CD14-positive monocyte (primary cell): ENCODE results near the gene B3GNT2. TPM values are rescaled to one million over a fixed set of nuclear protein-coding genes. Genes with fewer than 3 reads are reported as not detected.

Experiments
- DNase-seq, 3 donors: peaks; one replicate each; pipeline ENCODE4 v3.0.0-alpha.2; 2011 to 2022
- H2AFZ ChIP-seq: 2 replicates; pipeline ENCODE4 v1.6.0; 2012; ENCODE audit warnings: mild to moderate bottlenecking, low read depth, low read length, inconsistent platforms; ENCODE audit not compliant: insufficient read depth, poor library complexity, severe bottlenecking
- H3K27ac ChIP-seq, 2 donors: 1 replicate in 1 of 2; 2 replicates in 1 of 2; pipeline ENCODE4 v1.5.1; 2012 to 2013; ENCODE audit warnings: low read length in 2 of 2, control low read depth in 1 of 2, inconsistent platforms in 1 of 2, low read depth in 1 of 2, mild to moderate bottlenecking in 1 of 2
- H3K27me3 ChIP-seq, 2 donors: one replicate each; pipeline versions ENCODE4 v1.6.0 to v1.6.1; 2011 to 2013; ENCODE audit warnings: low read length in 2 of 2; ENCODE audit not compliant: control insufficient read depth in 2 of 2, insufficient read depth in 2 of 2
- H3K36me3 ChIP-seq, 2 donors: replicated peaks in 1 of 2; 1 replicate in 1 of 2; 2 replicates in 1 of 2; pipeline versions ENCODE4 v1.5.1 to v1.6.1; 2012 to 2013; ENCODE audit warnings: low read length in 2 of 2, control low read depth in 1 of 2, inconsistent platforms in 1 of 2, mild to moderate bottlenecking in 1 of 2; ENCODE audit not compliant: insufficient read depth in 2 of 2, control insufficient read depth in 1 of 2
- H3K4me1 ChIP-seq, 2 donors: 1 replicate in 1 of 2; 2 replicates in 1 of 2; pipeline versions ENCODE4 v1.5.1 to v1.6.1; 2012 to 2013; ENCODE audit warnings: low read length in 2 of 2, control low read depth in 1 of 2, inconsistent platforms in 1 of 2, mild to moderate bottlenecking in 1 of 2, moderate library complexity in 1 of 2; ENCODE audit not compliant: insufficient read depth in 2 of 2, control insufficient read depth in 1 of 2
- H3K4me2 ChIP-seq: replicated peaks from 2 replicates; pipeline ENCODE3; 2012; ENCODE audit warnings: low read length, moderate library complexity, mild to moderate bottlenecking; ENCODE audit not compliant: poor library complexity, severe bottlenecking; ENCODE audit errors: extremely low read depth
- H3K4me3 ChIP-seq, 3 experiments: fragments of 200-600 bp in 1 of 3; sonication (generic) in 1 of 3; replicated peaks in 1 of 3; 1 replicate in 2 of 3; 2 replicates in 1 of 3; pipeline ENCODE4 v1.5.1; 2011 to 2013; ENCODE audit warnings: low read length in 3 of 3, mild to moderate bottlenecking in 3 of 3, control low read depth in 2 of 3, low read depth in 2 of 3, inconsistent platforms in 1 of 3, moderate library complexity in 1 of 3
- H3K79me2 ChIP-seq: 2 replicates; pipeline ENCODE4 v1.6.0; 2012; ENCODE audit warnings: mild to moderate bottlenecking, control low read depth, inconsistent platforms, low read length, moderate library complexity; ENCODE audit not compliant: insufficient read depth
- H3K9ac ChIP-seq: 2 replicates; pipeline ENCODE4 v1.6.0; 2017; ENCODE audit warnings: low read length, mild to moderate bottlenecking; ENCODE audit not compliant: insufficient read depth, poor library complexity, severe bottlenecking
- H3K9me3 ChIP-seq, 2 donors: replicated peaks in 1 of 2; 1 replicate in 1 of 2; 2 replicates in 1 of 2; pipeline versions ENCODE4 v1.5.1 to v1.6.1; 2012 to 2013; ENCODE audit warnings: low read length in 2 of 2, control low read depth in 1 of 2; ENCODE audit not compliant: control insufficient read depth in 1 of 2, insufficient read depth in 1 of 2
- H4K20me1 ChIP-seq: 2 replicates; pipeline ENCODE4 v1.6.0; 2012; ENCODE audit warnings: mild to moderate bottlenecking, low read length, control low read depth, moderate library complexity; ENCODE audit not compliant: insufficient read depth
- H3K27ac Mint-ChIP-seq, 7 donors: one replicate each; pipeline ENCODE4 v1.8.0; 2020; ENCODE audit warnings: mild to moderate bottlenecking in 7 of 7, mixed read lengths in 7 of 7, moderate library complexity in 6 of 7, inconsistent platforms in 2 of 7
- H3K27me3 Mint-ChIP-seq, 3 donors: one replicate each; pipeline ENCODE4 v1.8.0; 2021 to 2022; ENCODE audit warnings: low read depth in 3 of 3, mild to moderate bottlenecking in 3 of 3, mixed read lengths in 3 of 3, moderate library complexity in 3 of 3, inconsistent platforms in 1 of 3
- H3K36me3 Mint-ChIP-seq, 2 donors: one replicate each; pipeline ENCODE4 v1.8.0; 2020; ENCODE audit warnings: mixed read lengths in 2 of 2, inconsistent platforms in 1 of 2, mild to moderate bottlenecking in 1 of 2
- H3K4me1 Mint-ChIP-seq: one replicate; pipeline ENCODE4 v1.8.0; 2020; ENCODE audit warnings: mild to moderate bottlenecking, mixed read lengths
- H3K4me3 Mint-ChIP-seq, 2 donors: one replicate each; pipeline ENCODE4 v1.8.0; 2020; ENCODE audit warnings: mild to moderate bottlenecking in 2 of 2, mixed read lengths in 2 of 2, moderate library complexity in 1 of 2
- H3K9me3 Mint-ChIP-seq, 7 donors: one replicate each; pipeline ENCODE4 v1.8.0; 2020 to 2022; ENCODE audit warnings: mixed read lengths in 7 of 7, mild to moderate bottlenecking in 6 of 7, moderate library complexity in 6 of 7, inconsistent platforms in 2 of 7
- WGBS: methylation state at CpG from one replicate; pipeline ENCODE4 v1.1.5; 2013; ENCODE audit warnings: missing lambda C conversion rate; ENCODE audit not compliant: insufficient coverage; 5-methylcytosine and 5-hydroxymethylcytosine counted together
- intact Hi-C, 2 donors: fragments of 100-400 bp; cut with micrococcal nuclease; formaldehyde crosslinking; loops; one replicate each; pipeline versions ENCODE4 v1.15.0 to v1.15.1; 2023
- polyA plus RNA-seq, 3 donors: library from polyadenylated mRNA; depleted of rRNA in 1 of 3; unstranded in 2 of 3; stranded (reverse) in 1 of 3; fragments of 300-500 nt in 2 of 3; fragments of >200 nt in 1 of 3; fragmentation: Illumina TruSeq in 2 of 3; gene quantifications; 1 replicate in 2 of 3; 2 replicates in 1 of 3; pipeline ENCODE4 v1.2.3, GENCODE V29; 2012 to 2021
- TF ChIP-seq, protein P1 (sequence below): fragments of 200-600 bp; IDR thresholded peaks from one replicate; pipeline ENCODE4 v1.8.0; 2022; ENCODE audit warnings: antibody characterized with exemption, mild to moderate bottlenecking

B3GNT2 gene
- polyA plus RNA-seq, 3 donors = 15.9 to 34.7 (median 18.5) TPM

DNA sequence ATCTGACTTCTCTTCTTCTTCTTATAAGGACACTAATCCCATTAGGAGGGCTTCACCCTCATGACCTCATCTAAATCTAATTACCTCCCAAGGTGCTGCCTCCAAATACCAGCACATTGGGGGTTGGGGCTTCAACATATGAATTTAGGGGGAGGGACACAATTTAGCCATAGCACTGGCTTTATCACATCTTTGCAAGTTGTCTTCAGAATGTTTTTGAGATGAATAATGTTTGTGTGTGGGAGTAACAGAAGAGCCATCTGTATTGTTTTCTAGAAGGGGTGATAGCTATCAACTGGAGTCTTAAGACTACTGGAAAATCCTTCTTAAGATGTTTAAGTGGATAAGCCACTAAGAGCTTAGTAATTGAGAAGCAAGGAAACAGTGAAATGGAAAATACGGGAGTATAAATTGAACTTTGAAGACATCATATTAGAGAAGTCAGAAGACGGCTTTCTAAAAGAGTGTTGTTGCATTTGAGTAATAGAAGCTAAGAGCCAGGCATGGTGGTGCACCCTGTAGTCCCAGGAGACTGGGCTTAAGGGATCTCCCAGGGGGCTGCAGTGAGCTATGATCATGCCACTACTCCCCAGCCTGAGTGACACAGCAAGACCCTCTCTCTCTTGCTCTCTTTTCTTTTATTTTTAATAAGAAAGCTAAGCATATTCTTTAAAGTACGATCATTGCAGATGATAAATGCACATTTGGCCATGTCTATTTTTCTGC, 32.6 kb upstream of the B3GNT2 start:
- intact Hi-C loops = no loop called here
- no peak overlapping the region for H3K9ac ChIP-seq

GRCh38 chr2:62163834-62164233, 32.1 kb upstream of the B3GNT2 start:
- Histone ChIP-seq H3K4me3 (no peak overlapping the region), H4K20me1 (no peaks in the 10 kb centered on the region), H3K36me3 (no peaks in the 10 kb centered on the region), H3K27me3 (no peaks in the 10 kb centered on the region), H3K9me3 (no peaks in the 10 kb centered on the region), H3K9ac (no peak overlapping the region), H3K79me2 (no peaks in the 10 kb centered on the region), H2AFZ (no peak overlapping the region), H3K27ac (no peak overlapping the region), H3K4me1 (no peaks in the 10 kb centered on the region), H3K4me2 (no peak overlapping the region)
- peaks cover 5% of the 10 kb centered on the region for H3K4me1 Mint-ChIP-seq
- TF ChIP-seq, protein P1, sequence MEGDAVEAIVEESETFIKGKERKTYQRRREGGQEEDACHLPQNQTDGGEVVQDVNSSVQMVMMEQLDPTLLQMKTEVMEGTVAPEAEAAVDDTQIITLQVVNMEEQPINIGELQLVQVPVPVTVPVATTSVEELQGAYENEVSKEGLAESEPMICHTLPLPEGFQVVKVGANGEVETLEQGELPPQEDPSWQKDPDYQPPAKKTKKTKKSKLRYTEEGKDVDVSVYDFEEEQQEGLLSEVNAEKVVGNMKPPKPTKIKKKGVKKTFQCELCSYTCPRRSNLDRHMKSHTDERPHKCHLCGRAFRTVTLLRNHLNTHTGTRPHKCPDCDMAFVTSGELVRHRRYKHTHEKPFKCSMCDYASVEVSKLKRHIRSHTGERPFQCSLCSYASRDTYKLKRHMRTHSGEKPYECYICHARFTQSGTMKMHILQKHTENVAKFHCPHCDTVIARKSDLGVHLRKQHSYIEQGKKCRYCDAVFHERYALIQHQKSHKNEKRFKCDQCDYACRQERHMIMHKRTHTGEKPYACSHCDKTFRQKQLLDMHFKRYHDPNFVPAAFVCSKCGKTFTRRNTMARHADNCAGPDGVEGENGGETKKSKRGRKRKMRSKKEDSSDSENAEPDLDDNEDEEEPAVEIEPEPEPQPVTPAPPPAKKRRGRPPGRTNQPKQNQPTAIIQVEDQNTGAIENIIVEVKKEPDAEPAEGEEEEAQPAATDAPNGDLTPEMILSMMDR = no peak
- no peak overlapping the region for H3K27ac Mint-ChIP-seq
- H3K9me3 Mint-ChIP-seq = no peaks in the 10 kb centered on the region
- H3K27me3 Mint-ChIP-seq = no peaks in the 10 kb centered on the region
- no peak for DNase-seq
- H3K36me3 Mint-ChIP-seq = no peaks in the 10 kb centered on the region
- no peak overlapping the region for H3K4me3 Mint-ChIP-seq
- no CpG with 5 or more reads among the region's 2 CpGs for WGBS
- intact Hi-C loops = no loop called here

More for the DNA sequence above, 32.6 kb upstream of the B3GNT2 start:
- 100% methylated on average over 2 of the region's 3 CpGs for WGBS
- no peak overlapping the region for H3K4me3 Mint-ChIP-seq
- Histone ChIP-seq H3K36me3 (no peaks in the 10 kb centered on the region), H3K4me1 (no peaks in the 10 kb centered on the region), H3K4me3 (no peak overlapping the region), H3K4me2 (no peak overlapping the region), H3K27ac (no peak overlapping the region), H3K79me2 (no peaks in the 10 kb centered on the region), H3K27me3 (no peaks in the 10 kb centered on the region), H3K9me3 (no peaks in the 10 kb centered on the region), H4K20me1 (no peaks in the 10 kb centered on the region), H2AFZ (no peak overlapping the region)
- H3K36me3 Mint-ChIP-seq = no peaks in the 10 kb centered on the region
- TF ChIP-seq, protein P1 = no peak
- no peak overlapping the region for H3K27ac Mint-ChIP-seq
- H3K4me1 Mint-ChIP-seq = peaks cover 5% of the 10 kb centered on the region
- DNase-seq = no peak
- H3K9me3 Mint-ChIP-seq = no peaks in the 10 kb centered on the region
- no peaks in the 10 kb centered on the region for H3K27me3 Mint-ChIP-seq
